HG03064 (cell line): ENCODE data around the gene HARS1.
"Not testable (repeated sequence)": the region's sequence is repeated elsewhere in the genome, so short reads cannot be mapped to it uniquely, and the experiment has no call there.

Source experiments
- ATAC-seq: cut with Tn5 transposase; IDR thresholded peaks from one replicate; pipeline ENCODE4 v1.9.1; 2021; ENCODE audit warnings: low read depth; ENCODE audit not compliant: unreplicated experiment

Gene HARS1

DNA sequence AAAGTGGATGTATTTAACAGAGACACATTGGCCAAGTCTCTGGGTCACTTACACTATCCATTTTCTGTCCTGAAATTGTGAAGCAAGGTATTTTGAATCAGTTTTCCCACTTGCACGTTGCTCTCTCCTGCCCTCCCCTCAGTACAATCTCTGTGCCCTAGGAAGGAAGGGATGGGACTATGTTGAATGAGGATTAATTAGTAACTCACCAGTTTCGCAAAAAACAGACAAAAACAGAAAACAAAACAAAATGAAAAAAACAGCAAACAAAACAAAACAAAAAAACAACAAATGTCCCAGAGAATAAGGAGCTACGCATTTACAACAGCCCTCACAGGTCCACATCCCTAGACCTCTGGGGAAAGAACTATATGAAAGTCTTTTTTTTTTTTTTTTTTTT is 57.1 kb downstream of the HARS1 start:
- ATAC-seq, result no peak

- no peak for ATAC-seq
These were observed 57.7 kb downstream of the HARS1 start for GRCh38 chr5:140633501-140633900.

GRCh38 chr5:140633021-140633471 is 58.1 kb downstream of the HARS1 start, which contains the start of gene CD14:
Gene CD14 (minus strand): TSS chr5:140633175. CDS start chr5:140633071, 104 bp downstream.
- ATAC-seq, result no peak

GRCh38 chr5:140632366-140633020 is 58.7 kb downstream of the HARS1 start:
- ATAC-seq, result no peak

DNA sequence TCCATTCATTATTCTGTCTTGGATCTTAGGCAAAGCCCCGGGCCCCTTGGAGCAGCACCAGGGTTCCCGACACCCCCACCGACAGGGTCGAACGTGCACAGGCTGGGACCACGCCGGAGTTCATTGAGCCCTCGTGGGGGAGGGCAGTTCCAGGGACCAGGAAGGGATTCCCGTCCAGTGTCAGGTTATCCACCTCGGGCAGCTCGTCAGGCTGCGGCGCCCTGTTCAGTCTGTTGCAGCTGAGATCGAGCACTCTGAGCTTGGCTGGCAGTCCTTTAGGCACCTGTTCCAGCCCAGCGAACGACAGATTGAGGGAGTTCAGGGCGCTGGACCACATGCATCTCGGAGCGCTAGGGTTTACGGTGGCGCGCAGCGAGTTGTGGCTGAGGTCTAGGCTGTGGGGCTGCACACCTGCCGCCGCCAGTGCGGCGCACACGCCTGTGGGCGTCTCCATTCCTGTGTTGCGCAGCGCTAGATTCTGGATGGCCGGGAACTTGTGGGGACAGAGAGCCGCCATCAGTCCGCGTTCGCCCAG is 59.3 kb downstream of the HARS1 start:
- ATAC-seq, result no peak

DNA sequence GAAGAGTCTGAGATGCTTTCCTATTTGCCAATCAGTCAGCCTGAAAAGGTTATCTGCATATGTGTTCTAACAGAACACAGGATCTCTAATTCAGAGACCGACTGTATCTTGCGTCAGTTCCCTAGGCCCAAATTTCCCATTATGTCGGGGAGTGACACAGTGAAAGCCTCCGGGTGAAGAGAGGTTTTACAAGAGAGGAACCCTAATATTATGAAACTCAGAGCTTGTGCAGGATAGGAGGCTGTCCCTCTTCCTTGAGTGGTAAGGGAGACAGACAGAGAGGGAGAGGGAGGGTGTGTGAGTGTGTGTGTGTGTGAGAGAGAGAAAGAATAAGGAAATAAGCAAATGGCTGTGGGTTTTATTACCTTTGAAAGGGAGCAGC is 60.1 kb downstream of the HARS1 start:
- no peak for ATAC-seq

GRCh38 chr5:140630292-140631035 is 60.7 kb downstream of the HARS1 start:
- ATAC-seq, result no peak

- no peak for ATAC-seq
These were observed 62.5 kb downstream of the HARS1 start for GRCh38 chr5:140628711-140629110.

GRCh38 chr5:140627972-140628371 is 63.2 kb downstream of the HARS1 start:
- no peak for ATAC-seq

- not testable (repeated sequence) for ATAC-seq
These were observed 66.3 kb downstream of the HARS1 start for GRCh38 chr5:140624886-140625285.
